ENCODE measurements around the gene ADGRF5.

GRCh38 chr6:46915866-46916265 is 5.9 kb downstream of the ADGRF5 start:
- TF ChIP-seq POLR2AphosphoS5 (IDR thresholded peaks at IDR 0.05; ENCODE audit: low read depth, low read length) (no peak), TAF1 (IDR thresholded peaks at IDR 0.05; ENCODE audit: low read depth, low read length) (no peak), POLR2A (IDR thresholded peaks at IDR 0.05; ENCODE audit: low read depth, low read length) (no peak)
